ENCODE measurements around the gene KRTCAP2.
A peak's percentile ranks its signal among the peaks of the same experiment; 100 is the strongest.

KRTCAP2 gene

GRCh38 chr1:155181371-155182051 is 8.4 kb upstream of the KRTCAP2 start:
- no peak overlapping the region for H3K27ac ChIP-seq (ENCODE audit: low read depth, low read length, severe bottlenecking)
- H3K9me3 ChIP-seq (ENCODE audit: control insufficient read depth, low read length), result no peaks in the 10 kb centered on the region
- peaks cover 61% of the 10 kb centered on the region for H3K36me3 ChIP-seq (ENCODE audit: control insufficient read depth, insufficient read depth, low read length)
- H3K4me1 ChIP-seq (ENCODE audit: control insufficient read depth, insufficient read depth, low read length, poor library complexity, severe bottlenecking), result no peaks in the 10 kb centered on the region
- WGBS, 2 experiments (ENCODE audit: insufficient coverage in 2 of 2), result 96% methylated on average over 14 to 16 of the region's 18 CpGs
- no peak overlapping the region for H3K4me3 ChIP-seq (ENCODE audit: extremely low read depth, insufficient read depth, low read length, poor library complexity, severe bottlenecking)

DNA sequence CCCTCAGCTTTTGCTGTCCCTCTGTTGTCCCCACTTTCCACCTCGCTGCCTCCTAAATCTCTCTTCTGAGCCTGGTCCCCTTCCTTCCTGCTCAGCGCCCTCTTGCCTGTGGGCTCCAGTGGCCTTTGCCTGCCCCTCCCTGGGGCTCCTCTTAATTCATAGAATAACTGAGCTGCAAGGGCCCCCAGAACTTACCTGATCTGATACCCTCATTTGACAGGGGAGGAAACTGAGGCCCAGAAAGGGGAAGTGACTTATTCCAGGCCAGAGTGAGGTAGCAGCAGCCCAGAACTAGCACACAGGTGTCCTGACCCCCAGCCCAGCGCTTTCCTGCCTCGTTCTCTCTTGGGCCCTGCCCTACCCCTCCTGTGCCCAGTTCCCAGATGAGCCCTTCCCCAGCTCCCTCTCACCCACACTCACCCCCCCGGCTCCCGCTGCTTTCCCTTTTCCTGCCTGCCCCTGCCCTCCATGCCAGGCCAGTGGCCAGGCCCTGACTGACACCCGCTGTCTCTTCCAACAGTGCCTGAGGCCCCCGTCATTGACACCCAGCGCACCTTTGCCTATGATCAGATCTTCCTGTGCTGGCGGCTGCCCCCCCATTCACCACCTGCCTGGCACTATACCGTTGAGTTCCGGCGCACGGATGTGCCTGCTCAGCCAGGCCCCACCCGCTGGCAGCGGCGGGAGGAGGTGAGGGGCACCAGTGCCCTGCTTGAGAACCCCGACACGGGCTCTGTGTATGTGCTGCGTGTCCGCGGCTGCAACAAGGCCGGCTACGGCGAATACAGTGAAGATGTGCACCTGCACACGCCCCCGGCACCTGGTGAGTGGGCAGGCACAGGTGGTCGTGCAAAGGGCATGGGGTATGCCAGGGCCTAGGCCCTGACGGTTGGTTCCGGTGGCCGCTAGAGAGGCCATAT is 6.3 kb upstream of the KRTCAP2 start:
- WGBS, 2 experiments (ENCODE audit: insufficient coverage in 2 of 2), result 95 to 97% methylated on average over 30 to 31 of the region's 31 CpGs
- Histone ChIP-seq H3K36me3 (ENCODE audit: control insufficient read depth, insufficient read depth, low read length) (peaks cover 55% of the 10 kb centered on the region), H3K4me3 (ENCODE audit: extremely low read depth, insufficient read depth, low read length, poor library complexity, severe bottlenecking) (no peak overlapping the region), H3K9me3 (ENCODE audit: control insufficient read depth, low read length) (no peaks in the 10 kb centered on the region), H3K27ac (ENCODE audit: low read depth, low read length, severe bottlenecking) (no peak overlapping the region), H3K4me1 (ENCODE audit: control insufficient read depth, insufficient read depth, low read length, poor library complexity, severe bottlenecking) (no peaks in the 10 kb centered on the region)

GRCh38 chr1:155178441-155179111 is 5.5 kb upstream of the KRTCAP2 start:
- H3K36me3 ChIP-seq (ENCODE audit: control insufficient read depth, insufficient read depth, low read length), result peaks cover 49% of the 10 kb centered on the region
- WGBS, 2 experiments (ENCODE audit: insufficient coverage in 2 of 2), result 95 to 97% methylated on average over 23 to 30 of the region's 30 CpGs

DNA sequence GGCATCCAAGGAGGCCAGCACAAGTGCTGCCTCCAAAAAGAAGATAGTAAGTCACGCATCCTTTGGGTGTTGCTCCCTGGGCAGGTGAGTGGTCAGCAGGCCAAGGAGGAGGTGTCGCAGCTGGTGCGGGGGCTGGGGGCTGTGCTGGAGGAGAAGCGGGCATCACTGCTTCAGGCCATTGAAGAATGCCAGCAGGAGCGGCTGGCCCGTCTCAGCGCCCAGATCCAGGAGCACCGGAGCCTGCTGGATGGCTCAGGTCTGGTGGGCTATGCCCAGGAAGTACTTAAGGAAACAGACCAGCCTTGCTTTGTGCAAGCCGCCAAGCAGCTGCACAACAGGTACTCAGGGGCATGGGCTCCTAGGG is 4.8 kb upstream of the KRTCAP2 start:
- Histone ChIP-seq H3K9me3 (ENCODE audit: control insufficient read depth, low read length) (no peaks in the 10 kb centered on the region), H3K36me3 (ENCODE audit: control insufficient read depth, insufficient read depth, low read length) (peaks cover 47% of the 10 kb centered on the region), H3K27ac (ENCODE audit: low read depth, low read length, severe bottlenecking) (no peak overlapping the region), H3K4me3 (ENCODE audit: extremely low read depth, insufficient read depth, low read length, poor library complexity, severe bottlenecking) (no peak overlapping the region), H3K4me1 (ENCODE audit: control insufficient read depth, insufficient read depth, low read length, poor library complexity, severe bottlenecking) (no peaks in the 10 kb centered on the region)
- 90 to 91% methylated on average over 8 to 9 of the region's 9 CpGs for WGBS, 2 experiments (ENCODE audit: insufficient coverage in 2 of 2)

More at GRCh38 chr1:155178441-155179111, 5.5 kb upstream of the KRTCAP2 start:
- H3K4me1 ChIP-seq (ENCODE audit: control insufficient read depth, insufficient read depth, low read length, poor library complexity, severe bottlenecking), result no peaks in the 10 kb centered on the region
- H3K27ac ChIP-seq (ENCODE audit: low read depth, low read length, severe bottlenecking), result no peak overlapping the region
- no peaks in the 10 kb centered on the region for H3K9me3 ChIP-seq (ENCODE audit: control insufficient read depth, low read length)
- H3K4me3 ChIP-seq (ENCODE audit: extremely low read depth, insufficient read depth, low read length, poor library complexity, severe bottlenecking), result no peak overlapping the region

DNA sequence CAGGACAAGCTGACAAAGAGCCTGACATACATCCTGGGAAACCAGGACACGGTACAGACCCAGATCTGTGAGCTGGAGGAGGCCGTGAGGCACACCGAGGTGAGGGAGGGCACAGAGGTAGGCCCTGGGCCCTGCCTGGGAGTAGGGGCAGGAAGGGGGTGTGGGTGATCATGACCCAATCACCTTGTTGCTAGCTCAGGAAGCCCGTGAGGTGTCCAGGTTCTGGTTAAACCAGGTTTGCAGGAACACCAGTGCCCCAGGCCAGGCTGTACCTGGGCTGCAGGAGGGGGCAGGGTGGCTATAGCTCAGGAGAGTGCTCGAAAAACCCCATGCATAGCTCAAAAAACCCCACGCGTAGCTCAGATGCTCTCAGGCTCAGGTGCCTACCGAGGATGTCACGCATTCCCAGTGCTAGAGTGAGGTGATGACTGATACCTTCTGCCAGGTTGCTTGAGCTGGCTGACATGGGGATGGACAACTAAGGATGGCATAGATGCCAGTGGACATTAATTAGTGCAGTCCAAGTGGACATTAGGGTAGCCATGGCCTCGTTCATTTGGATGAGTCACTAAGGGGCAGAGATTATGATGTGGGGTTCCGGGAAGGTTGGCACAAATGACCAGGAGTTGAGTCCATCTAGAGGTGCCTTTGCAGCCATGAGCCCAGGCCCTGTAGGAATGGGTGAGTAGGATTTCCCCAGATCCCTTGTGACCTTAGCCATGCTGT is 4.3 kb upstream of the KRTCAP2 start:
- 85 to 93% methylated on average over 10 to 11 of the region's 11 CpGs for WGBS, 2 experiments (ENCODE audit: insufficient coverage in 2 of 2)
- Histone ChIP-seq H3K27ac (ENCODE audit: low read depth, low read length, severe bottlenecking) (no peak overlapping the region), H3K9me3 (ENCODE audit: control insufficient read depth, low read length) (no peaks in the 10 kb centered on the region)

GRCh38 chr1:155176544-155177071 is 3.5 kb upstream of the KRTCAP2 start:
- no peaks in the 10 kb centered on the region for H3K9me3 ChIP-seq (ENCODE audit: control insufficient read depth, low read length)
- WGBS, 2 experiments (ENCODE audit: insufficient coverage in 2 of 2), result 54 to 92% methylated on average over 5 of the region's 8 CpGs
- peaks cover 47% of the 10 kb centered on the region for H3K36me3 ChIP-seq (ENCODE audit: control insufficient read depth, insufficient read depth, low read length)
- H3K27ac ChIP-seq (ENCODE audit: low read depth, low read length, severe bottlenecking), result no peak overlapping the region
- no peak overlapping the region for H3K4me3 ChIP-seq (ENCODE audit: extremely low read depth, insufficient read depth, low read length, poor library complexity, severe bottlenecking)
- peaks cover 7% of the 10 kb centered on the region for H3K4me1 ChIP-seq (ENCODE audit: control insufficient read depth, insufficient read depth, low read length, poor library complexity, severe bottlenecking)

More for the DNA sequence above, 4.3 kb upstream of the KRTCAP2 start:
- no peaks in the 10 kb centered on the region for H3K4me1 ChIP-seq (ENCODE audit: control insufficient read depth, insufficient read depth, low read length, poor library complexity, severe bottlenecking)
- H3K4me3 ChIP-seq (ENCODE audit: extremely low read depth, insufficient read depth, low read length, poor library complexity, severe bottlenecking), result no peak overlapping the region
- H3K36me3 ChIP-seq (ENCODE audit: control insufficient read depth, insufficient read depth, low read length), result peaks cover 47% of the 10 kb centered on the region

- peaks cover 7% of the 10 kb centered on the region for H3K4me1 ChIP-seq (ENCODE audit: control insufficient read depth, insufficient read depth, low read length, poor library complexity, severe bottlenecking)
- 100% methylated on average over 2 to 7 of the region's 9 CpGs for WGBS, 2 experiments (ENCODE audit: insufficient coverage in 2 of 2)
- no peaks in the 10 kb centered on the region for H3K9me3 ChIP-seq (ENCODE audit: control insufficient read depth, low read length)
- no peak overlapping the region for H3K4me3 ChIP-seq (ENCODE audit: extremely low read depth, insufficient read depth, low read length, poor library complexity, severe bottlenecking)
- H3K27ac ChIP-seq (ENCODE audit: low read depth, low read length, severe bottlenecking), result no peak overlapping the region
- H3K36me3 ChIP-seq (ENCODE audit: control insufficient read depth, insufficient read depth, low read length), result peaks cover 47% of the 10 kb centered on the region
These were observed 2.8 kb upstream of the KRTCAP2 start for GRCh38 chr1:155175927-155176371.

DNA sequence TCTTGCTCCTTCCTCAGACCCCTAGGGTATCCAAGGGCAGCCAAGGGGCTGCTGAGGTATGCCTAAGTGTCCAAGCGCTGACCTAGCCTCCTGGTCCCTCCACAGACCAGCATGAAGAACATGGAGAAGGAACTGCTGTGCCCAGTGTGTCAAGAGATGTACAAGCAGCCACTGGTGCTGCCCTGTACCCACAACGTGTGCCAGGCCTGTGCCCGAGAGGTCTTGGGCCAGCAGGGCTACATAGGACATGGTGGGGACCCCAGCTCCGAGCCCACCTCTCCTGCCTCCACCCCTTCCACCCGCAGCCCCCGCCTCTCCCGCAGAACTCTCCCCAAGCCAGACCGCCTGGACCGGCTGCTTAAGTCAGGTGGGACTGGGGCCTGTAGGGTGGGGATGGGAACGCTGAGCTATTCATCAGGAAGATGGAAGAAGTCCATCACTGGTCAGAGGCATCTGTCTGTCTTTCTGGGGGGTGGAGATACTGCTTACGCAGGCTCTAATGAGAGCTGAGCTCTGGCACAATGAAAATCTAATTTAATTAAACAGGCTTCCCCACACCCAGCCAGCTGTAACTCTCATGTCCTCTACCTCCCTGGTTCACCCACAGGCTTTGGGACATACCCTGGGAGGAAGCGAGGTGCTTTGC is 2.3 kb upstream of the KRTCAP2 start:
- 82 to 86% methylated on average over 5 to 6 of the region's 12 CpGs for WGBS, 2 experiments (ENCODE audit: insufficient coverage in 2 of 2)
- H3K4me1 ChIP-seq (ENCODE audit: control insufficient read depth, insufficient read depth, low read length, poor library complexity, severe bottlenecking), result peaks cover 7% of the 10 kb centered on the region
- no peaks in the 10 kb centered on the region for H3K9me3 ChIP-seq (ENCODE audit: control insufficient read depth, low read length)
- H3K27ac ChIP-seq (ENCODE audit: low read depth, low read length, severe bottlenecking), result no peak overlapping the region
- H3K36me3 ChIP-seq (ENCODE audit: control insufficient read depth, insufficient read depth, low read length), result peaks cover 51% of the 10 kb centered on the region
- H3K4me3 ChIP-seq (ENCODE audit: extremely low read depth, insufficient read depth, low read length, poor library complexity, severe bottlenecking), result peak overlapping the region; percentile 90

GRCh38 chr1:155174324-155175280 is 1.5 kb upstream of the KRTCAP2 start:
- Histone ChIP-seq H3K27ac (ENCODE audit: low read depth, low read length, severe bottlenecking) (no peak overlapping the region), H3K9me3 (ENCODE audit: control insufficient read depth, low read length) (no peaks in the 10 kb centered on the region), H3K4me1 (ENCODE audit: control insufficient read depth, insufficient read depth, low read length, poor library complexity, severe bottlenecking) (peaks cover 7% of the 10 kb centered on the region), H3K36me3 (ENCODE audit: control insufficient read depth, insufficient read depth, low read length) (peaks cover 53% of the 10 kb centered on the region), H3K4me3 (ENCODE audit: extremely low read depth, insufficient read depth, low read length, poor library complexity, severe bottlenecking) (peak overlapping the region; percentile 90)
- WGBS, 2 experiments (ENCODE audit: insufficient coverage in 2 of 2), result 8 to 11% methylated on average over 18 to 19 of the region's 35 CpGs
